HepG2 (cell line): ENCODE measurements around the gene BATF2. TPM values are rescaled to one million over a fixed set of nuclear protein-coding genes. Genes with fewer than 3 reads are reported as not detected.

ENCODE experiments used
- ATAC-seq: fragments of 200-7000 bp; cut with Tn5 transposase; 3 replicates; pipeline ENCODE4 v1.9.1; 2020; ENCODE audit warnings: mild to moderate bottlenecking, moderate library complexity
- BruUV-seq: library from RNA; stranded (reverse); fragments of 400-500 nt; replicated peaks from 2 replicates; lab custom pipeline; 2021; lab: Mats Ljungman, UMichigan
- CTCF ChIA-PET: fragments of 300-600 bp; formaldehyde crosslinking; extraction: SDS; loops from one replicate; lab custom pipeline; 2021; ENCODE audit warnings: low total read pairs, inconsistent platforms, low intra/inter-chr PET ratio; lab: Yijun Ruan, JAX
- POLR2A ChIA-PET: fragments of 350-600 bp; sonication (Branson Sonifier 250); formaldehyde crosslinking; loops from one replicate; lab custom pipeline; 2020; ENCODE audit warnings: antibody characterized with exemption, inconsistent platforms; lab: Yijun Ruan, JAX
- DNase-seq: peaks from one replicate; pipeline ENCODE4 v3.0.0-alpha.2; 2015; ENCODE audit warnings: low spot score
- FAIRE-seq: peaks from 3 replicates; lab custom pipeline; 2011; peaks lifted over from hg19 to GRCh38; lab: Jason Lieb, UNC
- H2AFZ ChIP-seq: one replicate; pipeline ENCODE4 v1.6.1; 2011; ENCODE audit warnings: low read length, inconsistent platforms
- H3K27ac ChIP-seq: fragments of 300-600 bp; 3 replicates; pipeline ENCODE4 v1.8.0; 2011; ENCODE audit warnings: mixed run types, mild to moderate bottlenecking, mixed read lengths, low read length, inconsistent platforms; ENCODE audit not compliant: insufficient read depth; ENCODE audit errors: extremely low read length
- H3K27me3 ChIP-seq, 2 experiments: fragments of 200-600 bp in 1 of 2; 2 replicates in 1 of 2; 3 replicates in 1 of 2; pipeline versions ENCODE4 v1.6.0 to v1.8.0; 2011; ENCODE audit warnings: low read length in 2 of 2, mild to moderate bottlenecking in 2 of 2, moderate library complexity in 2 of 2, inconsistent platforms in 1 of 2; ENCODE audit not compliant: insufficient read depth in 2 of 2, control insufficient read depth in 1 of 2
- H3K36me3 ChIP-seq, 2 experiments: fragments of 200-600 bp in 1 of 2; replicated peaks in 1 of 2; 2 replicates in 1 of 2; 3 replicates in 1 of 2; pipeline versions ENCODE4 v1.5.1 to v1.8.0; 2011; ENCODE audit warnings: low read length in 2 of 2, inconsistent platforms in 1 of 2; ENCODE audit not compliant: insufficient read depth in 2 of 2, control insufficient read depth in 1 of 2
- H3K4me1 ChIP-seq: 2 replicates; pipeline ENCODE4 v1.5.1; 2012; ENCODE audit warnings: low read length, inconsistent platforms; ENCODE audit not compliant: insufficient read depth
- H3K4me2 ChIP-seq: 2 replicates; pipeline ENCODE4 v1.6.0; 2011; ENCODE audit warnings: low read depth, low read length, inconsistent platforms
- H3K4me3 ChIP-seq, 3 experiments: fragments of 200-600 bp in 1 of 3; sonication (generic), shearing (Covaris generic) in 1 of 3; replicated peaks in 1 of 3; 2 replicates each; pipeline ENCODE4 v1.5.1; 2011 to 2016; ENCODE audit warnings: low read length in 3 of 3, inconsistent platforms in 2 of 3, low read depth in 2 of 3, mild to moderate bottlenecking in 2 of 3, control low read depth in 1 of 3, mixed read lengths in 1 of 3; ENCODE audit not compliant: insufficient read depth in 1 of 3
- H3K79me2 ChIP-seq: one replicate; pipeline ENCODE4 v1.6.1; 2011; ENCODE audit warnings: low read length, inconsistent platforms; ENCODE audit not compliant: insufficient read depth
- H3K9ac ChIP-seq: 2 replicates; pipeline ENCODE4 v1.6.0; 2011; ENCODE audit warnings: mild to moderate bottlenecking, low read depth, low read length, inconsistent platforms; ENCODE audit not compliant: insufficient read depth
- H3K9me3 ChIP-seq: 2 replicates; pipeline ENCODE4 v1.5.1; 2012; ENCODE audit warnings: mild to moderate bottlenecking, low read length
- H4K20me1 ChIP-seq: 2 replicates; pipeline ENCODE4 v1.6.0; 2011; ENCODE audit warnings: inconsistent platforms, mild to moderate bottlenecking, low read length, moderate library complexity; ENCODE audit not compliant: insufficient read depth
- FOXP1 ChIP-seq, 2 experiments: fragments of 450-650 bp in 1 of 2; IDR thresholded peaks; 2 replicates each; pipeline ENCODE4 v1.6.1; 2017 to 2018; ENCODE audit warnings: antibody characterized with exemption in 1 of 2
- GLI4 ChIP-seq: sonication (generic); formaldehyde crosslinking; IDR thresholded peaks from 2 replicates; pipeline ENCODE4 v1.5.1; 2020; ENCODE audit warnings: missing genetic modification reagents, mild to moderate bottlenecking, moderate library complexity, borderline replicate concordance
- HDAC2 ChIP-seq: sonication (generic); formaldehyde crosslinking; IDR thresholded peaks from 2 replicates; pipeline ENCODE4 v1.4.0; 2020; ENCODE audit warnings: missing genetic modification reagents
- MBD4 ChIP-seq: IDR thresholded peaks from 2 replicates; pipeline ENCODE4 v1.6.1; 2012; ENCODE audit warnings: low read length, inconsistent platforms, borderline replicate concordance
- NFKBIZ ChIP-seq: IDR thresholded peaks from 2 replicates; pipeline ENCODE4 v1.6.1; 2018; ENCODE audit warnings: missing genetic modification reagents, missing compliant biosample characterization
- ZFP36 ChIP-seq: fragments of 150-350 bp; IDR thresholded peaks from 2 replicates; pipeline ENCODE4 v1.6.1; 2018; ENCODE audit warnings: borderline replicate concordance, low read length, low read depth; ENCODE audit not compliant: partially characterized antibody
- ZNF430 ChIP-seq: sonication (generic); formaldehyde crosslinking; IDR thresholded peaks from 2 replicates; pipeline ENCODE4 v1.9.0; 2021; ENCODE audit warnings: mild to moderate bottlenecking, missing genetic modification reagents
- ZNF543 ChIP-seq: sonication (generic); formaldehyde crosslinking; IDR thresholded peaks from 2 replicates; pipeline ENCODE4 v1.4.0; 2020; ENCODE audit warnings: mild to moderate bottlenecking, missing genetic modification reagents
- ZNF772 ChIP-seq: sonication (generic); formaldehyde crosslinking; IDR thresholded peaks from 2 replicates; pipeline ENCODE4 v1.5.0; 2020; ENCODE audit warnings: mild to moderate bottlenecking, missing genetic modification reagents
- WGBS: methylation state at CpG from one replicate; pipeline ENCODE4 v1.1.6; 2017; ENCODE audit warnings: low lambda C conversion rate; 5-methylcytosine and 5-hydroxymethylcytosine counted together
- in situ Hi-C: cut with HindIII; loops from 2 replicates; pipeline ENCODE4 v1.10.0; 2017; ENCODE audit warnings: low pct_unique_long_range_greater_than_20kb; ENCODE audit not compliant: extremely low pct_ligation_motif_present
- intact Hi-C: fragments of 100-400 bp; cut with micrococcal nuclease; formaldehyde crosslinking; loops from one replicate; pipeline ENCODE4 v1.10.0; 2022; ENCODE audit not compliant: unreplicated experiment
- polyA plus RNA-seq, 8 experiments: library from polyadenylated mRNA; depleted of rRNA in 3 of 8; stranded (reverse) in 7 of 8; unstranded in 1 of 8; fragments of >200 nt; fragmentation: Illumina TruSeq in 4 of 8; extraction: Trizol in 4 of 8; gene quantifications; 2 replicates each; pipeline versions ENCODE4 v1.2.1 to v1.2.3, GENCODE V29; 2011 to 2016; ENCODE audit warnings: low read depth in 4 of 8, missing spikeins in 1 of 8, mixed read lengths in 1 of 8; ENCODE audit not compliant: insufficient read depth in 1 of 8
- total RNA-seq, 5 experiments: library from RNA; depleted of rRNA; stranded (reverse); fragments of >200 nt; fragmentation: Illumina TruSeq; extraction: Trizol; gene quantifications; 2 replicates each; pipeline ENCODE4 v1.2.3, GENCODE V29; 2016; ENCODE audit warnings: low read depth in 1 of 5
- TF ChIP-seq, protein P1 (sequence below): IDR thresholded peaks from 2 replicates; pipeline ENCODE4 v1.6.1; 2016; ENCODE audit warnings: low read depth, control low read depth
- TF ChIP-seq, protein P2 (sequence below): sonication (generic); formaldehyde crosslinking; IDR thresholded peaks from 2 replicates; pipeline ENCODE4 v1.8.1; 2022; ENCODE audit warnings: low read depth, mild to moderate bottlenecking, missing genetic modification reagents
- TF ChIP-seq, protein P3 (sequence below): sonication (generic); formaldehyde crosslinking; IDR thresholded peaks from one replicate; pipeline ENCODE4 v1.5.1; 2020; ENCODE audit warnings: mild to moderate bottlenecking, missing genetic modification reagents; ENCODE audit errors: not compliant biosample characterization

BATF2 gene
- total and polyA plus RNA-seq, 2 of the 13 experiments (the other 11 are each of a cell fraction or from before 2014, with no cell fraction given), result 2.8 to 3.9 TPM

DNA sequence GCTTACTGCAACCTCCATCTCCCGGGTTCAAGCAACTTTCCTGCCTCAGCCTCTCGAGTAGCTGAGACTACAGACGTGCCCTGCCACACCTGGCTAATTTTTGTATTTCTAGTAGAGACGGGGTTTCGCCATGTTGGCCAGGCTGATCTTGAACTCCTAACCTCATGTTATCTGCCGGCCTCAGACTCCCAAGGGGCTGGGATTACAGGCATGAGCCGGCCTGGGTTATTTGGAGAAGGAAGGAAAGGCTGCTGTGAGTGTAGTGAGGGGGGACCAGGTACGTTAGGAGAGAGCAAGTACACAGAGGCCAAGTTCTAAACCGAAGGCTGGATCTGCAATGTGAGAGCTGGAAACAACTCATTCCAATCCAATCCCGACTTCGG is 453 bp downstream of the BATF2 start:
- peak overlapping the region; percentile 95 for H3K4me2 ChIP-seq
- H3K9me3 ChIP-seq, result no peaks in the 10 kb centered on the region
- H3K36me3 ChIP-seq, result no peaks in the 10 kb centered on the region; a peak in 1 of 5 replicates
- H3K9ac ChIP-seq, result peak overlapping the region; percentile 71
- FAIRE-seq (no peak), DNase-seq (no peak), ATAC-seq (peak; percentile 2; the same call in 2 of the 3 replicates)
- ChIA-PET CTCF (interaction anchor here (1.0 kb wide), 1 partner anchor 17 kb away, joined by 3 read pairs; the partner anchor contains the start of gene ARL2), POLR2A (interaction anchor here (0.9 to 4.0 kb wide), 16 partner anchors 8 to 151 kb away, joined by 3 to 42 read pairs (median 4); partner anchors contain the start of genes ARL2, FAU, GPHA2 and MRPL49)
- H2AFZ ChIP-seq, result peak overlapping the region; percentile 80
- H3K27ac ChIP-seq, result peak overlapping the region; percentile 56
- H3K4me1 ChIP-seq, result peaks cover 52% of the 10 kb centered on the region
- intact Hi-C loops, result loop anchor here (2.0 to 5.0 kb wide), 4 partner anchors 62 to 149 kb away; partner anchors contain the start of genes ATG2A, GPHA2 and PPP2R5B
- H3K27me3 ChIP-seq, result no peaks in the 10 kb centered on the region; a peak in 1 of 5 replicates
- WGBS, result 14% methylated on average over 11 of the region's 11 CpGs
- H4K20me1 ChIP-seq, result no peaks in the 10 kb centered on the region
- in situ Hi-C loops, result no loop called here
- TSS peak; percentile 70 for BruUV-seq
- H3K79me2 ChIP-seq, result no peaks in the 10 kb centered on the region
- H3K4me3 ChIP-seq, result peak overlapping the region; percentile 53 to 81 (median 60)
- TF ChIP-seq HDAC2, result no peak
- no peak for TF ChIP-seq ZNF772 (CRISPR knock-in tag)
- TF ChIP-seq ZNF543, result no peak
- TF ChIP-seq MBD4, result no peak
- TF ChIP-seq ZNF430, result no peak
- TF ChIP-seq, protein P1, sequence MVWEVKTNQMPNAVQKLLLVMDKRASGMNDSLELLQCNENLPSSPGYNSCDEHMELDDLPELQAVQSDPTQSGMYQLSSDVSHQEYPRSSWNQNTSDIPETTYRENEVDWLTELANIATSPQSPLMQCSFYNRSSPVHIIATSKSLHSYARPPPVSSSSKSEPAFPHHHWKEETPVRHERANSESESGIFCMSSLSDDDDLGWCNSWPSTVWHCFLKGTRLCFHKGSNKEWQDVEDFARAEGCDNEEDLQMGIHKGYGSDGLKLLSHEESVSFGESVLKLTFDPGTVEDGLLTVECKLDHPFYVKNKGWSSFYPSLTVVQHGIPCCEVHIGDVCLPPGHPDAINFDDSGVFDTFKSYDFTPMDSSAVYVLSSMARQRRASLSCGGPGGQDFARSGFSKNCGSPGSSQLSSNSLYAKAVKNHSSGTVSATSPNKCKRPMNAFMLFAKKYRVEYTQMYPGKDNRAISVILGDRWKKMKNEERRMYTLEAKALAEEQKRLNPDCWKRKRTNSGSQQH, result no peak
- TF ChIP-seq, protein P2, sequence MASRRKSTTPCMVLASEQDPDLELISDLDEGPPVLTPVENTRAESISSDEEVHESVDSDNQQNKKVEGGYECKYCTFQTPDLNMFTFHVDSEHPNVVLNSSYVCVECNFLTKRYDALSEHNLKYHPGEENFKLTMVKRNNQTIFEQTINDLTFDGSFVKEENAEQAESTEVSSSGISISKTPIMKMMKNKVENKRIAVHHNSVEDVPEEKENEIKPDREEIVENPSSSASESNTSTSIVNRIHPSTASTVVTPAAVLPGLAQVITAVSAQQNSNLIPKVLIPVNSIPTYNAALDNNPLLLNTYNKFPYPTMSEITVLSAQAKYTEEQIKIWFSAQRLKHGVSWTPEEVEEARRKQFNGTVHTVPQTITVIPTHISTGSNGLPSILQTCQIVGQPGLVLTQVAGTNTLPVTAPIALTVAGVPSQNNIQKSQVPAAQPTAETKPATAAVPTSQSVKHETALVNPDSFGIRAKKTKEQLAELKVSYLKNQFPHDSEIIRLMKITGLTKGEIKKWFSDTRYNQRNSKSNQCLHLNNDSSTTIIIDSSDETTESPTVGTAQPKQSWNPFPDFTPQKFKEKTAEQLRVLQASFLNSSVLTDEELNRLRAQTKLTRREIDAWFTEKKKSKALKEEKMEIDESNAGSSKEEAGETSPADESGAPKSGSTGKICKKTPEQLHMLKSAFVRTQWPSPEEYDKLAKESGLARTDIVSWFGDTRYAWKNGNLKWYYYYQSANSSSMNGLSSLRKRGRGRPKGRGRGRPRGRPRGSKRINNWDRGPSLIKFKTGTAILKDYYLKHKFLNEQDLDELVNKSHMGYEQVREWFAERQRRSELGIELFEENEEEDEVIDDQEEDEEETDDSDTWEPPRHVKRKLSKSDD (CRISPR knock-in tag), result peak; percentile 32; the same call in 1 of the 2 replicates
- TF ChIP-seq, protein P3, sequence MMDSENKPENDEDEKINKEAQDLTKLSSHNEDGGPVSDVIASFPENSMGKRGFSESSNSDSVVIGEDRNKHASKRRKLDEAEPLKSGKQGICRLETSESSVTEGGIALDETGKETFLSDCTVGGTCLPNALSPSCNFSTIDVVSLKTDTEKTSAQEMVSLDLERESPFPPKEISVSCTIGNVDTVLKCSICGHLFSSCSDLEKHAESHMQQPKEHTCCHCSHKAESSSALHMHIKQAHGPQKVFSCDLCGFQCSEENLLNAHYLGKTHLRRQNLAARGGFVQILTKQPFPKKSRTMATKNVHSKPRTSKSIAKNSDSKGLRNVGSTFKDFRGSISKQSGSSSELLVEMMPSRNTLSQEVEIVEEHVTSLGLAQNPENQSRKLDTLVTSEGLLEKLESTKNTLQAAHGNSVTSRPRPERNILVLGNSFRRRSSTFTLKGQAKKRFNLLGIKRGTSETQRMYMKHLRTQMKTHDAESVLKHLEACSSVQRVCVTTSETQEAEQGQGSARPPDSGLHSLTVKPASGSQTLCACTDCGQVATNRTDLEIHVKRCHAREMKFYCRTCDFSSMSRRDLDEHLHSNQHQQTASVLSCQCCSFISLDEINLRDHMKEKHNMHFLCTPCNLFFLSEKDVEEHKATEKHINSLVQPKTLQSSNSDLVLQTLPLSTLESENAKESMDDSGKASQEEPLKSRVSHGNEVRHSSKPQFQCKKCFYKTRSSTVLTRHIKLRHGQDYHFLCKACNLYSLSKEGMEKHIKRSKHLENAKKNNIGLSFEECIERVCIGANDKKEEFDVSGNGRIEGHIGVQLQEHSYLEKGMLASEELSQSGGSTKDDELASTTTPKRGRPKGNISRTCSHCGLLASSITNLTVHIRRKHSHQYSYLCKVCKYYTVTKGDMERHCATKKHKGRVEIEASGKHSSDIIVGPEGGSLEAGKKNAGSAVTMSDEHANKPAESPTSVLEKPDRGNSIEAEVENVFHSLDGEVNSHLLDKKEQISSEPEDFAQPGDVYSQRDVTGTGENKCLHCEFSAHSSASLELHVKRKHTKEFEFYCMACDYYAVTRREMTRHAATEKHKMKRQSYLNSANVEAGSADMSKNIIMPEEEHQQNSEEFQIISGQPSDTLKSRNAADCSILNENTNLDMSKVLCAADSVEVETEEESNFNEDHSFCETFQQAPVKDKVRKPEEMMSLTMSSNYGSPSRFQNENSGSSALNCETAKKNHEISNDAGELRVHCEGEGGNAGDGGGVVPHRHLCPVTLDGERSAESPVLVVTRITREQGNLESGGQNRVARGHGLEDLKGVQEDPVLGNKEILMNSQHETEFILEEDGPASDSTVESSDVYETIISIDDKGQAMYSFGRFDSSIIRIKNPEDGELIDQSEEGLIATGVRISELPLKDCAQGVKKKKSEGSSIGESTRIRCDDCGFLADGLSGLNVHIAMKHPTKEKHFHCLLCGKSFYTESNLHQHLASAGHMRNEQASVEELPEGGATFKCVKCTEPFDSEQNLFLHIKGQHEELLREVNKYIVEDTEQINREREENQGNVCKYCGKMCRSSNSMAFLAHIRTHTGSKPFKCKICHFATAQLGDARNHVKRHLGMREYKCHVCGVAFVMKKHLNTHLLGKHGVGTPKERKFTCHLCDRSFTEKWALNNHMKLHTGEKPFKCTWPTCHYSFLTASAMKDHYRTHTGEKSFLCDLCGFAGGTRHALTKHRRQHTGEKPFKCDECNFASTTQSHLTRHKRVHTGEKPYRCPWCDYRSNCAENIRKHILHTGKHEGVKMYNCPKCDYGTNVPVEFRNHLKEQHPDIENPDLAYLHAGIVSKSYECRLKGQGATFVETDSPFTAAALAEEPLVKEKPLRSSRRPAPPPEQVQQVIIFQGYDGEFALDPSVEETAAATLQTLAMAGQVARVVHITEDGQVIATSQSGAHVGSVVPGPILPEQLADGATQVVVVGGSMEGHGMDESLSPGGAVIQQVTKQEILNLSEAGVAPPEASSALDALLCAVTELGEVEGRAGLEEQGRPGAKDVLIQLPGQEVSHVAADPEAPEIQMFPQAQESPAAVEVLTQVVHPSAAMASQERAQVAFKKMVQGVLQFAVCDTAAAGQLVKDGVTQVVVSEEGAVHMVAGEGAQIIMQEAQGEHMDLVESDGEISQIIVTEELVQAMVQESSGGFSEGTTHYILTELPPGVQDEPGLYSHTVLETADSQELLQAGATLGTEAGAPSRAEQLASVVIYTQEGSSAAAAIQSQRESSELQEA (CRISPR knock-in tag), result no peak
- 0 out of 2 replicates have a peak, but pooled peaks have one; percentile 61 for TF ChIP-seq GLI4 (CRISPR knock-in tag)
- TF ChIP-seq NFKBIZ (CRISPR knock-in tag), result no peak
- no peak for TF ChIP-seq FOXP1 (IDR thresholded peaks at IDR 0.05)
- no peak for TF ChIP-seq FOXP1 (CRISPR knock-in tag; IDR thresholded peaks at IDR 0.05)
- no peak for TF ChIP-seq ZFP36
